NCI-H2107 treated with DMSO at 0.1 percent for 48 hours (cell line): ENCODE results near the gene GGT1.
"Not testable (repeated sequence)": the region's sequence is repeated elsewhere in the genome, so short reads cannot be mapped to it uniquely, and the experiment has no call there.

Experiments
- DNase-seq: peaks from one replicate; lab custom pipeline; 2025; ENCODE audit not compliant: unreplicated experiment; lab: John Stamatoyannopoulos, UW

GGT1 gene

DNA sequence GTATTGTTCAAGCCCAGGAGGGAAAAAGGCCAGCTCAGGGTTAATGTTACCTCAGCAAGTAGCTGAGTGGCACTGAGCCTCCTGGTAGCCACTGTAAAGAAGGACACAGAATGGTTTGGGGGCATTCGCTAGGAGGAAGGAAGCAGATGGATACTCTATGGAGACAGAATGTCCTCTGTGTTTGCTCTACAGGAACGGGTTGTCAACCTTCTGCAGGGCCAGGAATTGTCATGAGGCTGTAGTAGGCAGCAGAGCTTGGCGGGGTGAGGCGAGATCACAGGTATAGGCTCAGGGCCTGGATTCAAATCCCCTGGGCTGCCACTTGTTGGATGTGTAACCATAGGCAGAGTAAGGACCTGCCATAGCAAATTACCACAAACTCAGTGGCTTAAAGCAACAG, 7.1 kb upstream of the GGT1 start:
- no peak for DNase-seq

- DNase-seq: not testable (repeated sequence)
These were observed 5.9 kb upstream of the GGT1 start for GRCh38 chr22:24597076-24597475.

DNA sequence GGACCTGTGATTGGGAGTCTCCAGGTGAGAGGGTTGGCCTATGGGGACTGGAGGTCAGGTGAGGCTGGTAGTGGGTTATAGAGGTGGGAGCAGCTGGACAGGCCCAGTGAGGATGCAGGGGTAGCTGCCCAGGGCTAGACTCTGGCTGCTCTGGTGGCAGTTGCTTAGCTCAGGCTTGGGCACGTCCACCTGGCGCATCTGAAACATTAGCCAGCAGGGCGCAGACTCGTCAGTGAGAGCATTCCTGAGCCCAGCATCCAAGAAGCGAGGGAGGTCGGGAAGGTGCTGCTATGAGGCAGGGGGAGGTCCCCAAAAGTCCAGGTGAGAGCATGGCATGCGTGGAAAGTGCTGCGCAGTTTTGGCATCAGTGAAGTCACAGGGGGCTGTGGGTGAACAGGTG, 3.5 kb upstream of the GGT1 start:
- DNase-seq: no peak

- DNase-seq: not testable (repeated sequence)
These were observed 2.9 kb upstream of the GGT1 start for GRCh38 chr22:24599958-24600715.

- DNase-seq: no peak
These were observed 1.5 kb upstream of the GGT1 start for GRCh38 chr22:24601217-24602104.

DNA sequence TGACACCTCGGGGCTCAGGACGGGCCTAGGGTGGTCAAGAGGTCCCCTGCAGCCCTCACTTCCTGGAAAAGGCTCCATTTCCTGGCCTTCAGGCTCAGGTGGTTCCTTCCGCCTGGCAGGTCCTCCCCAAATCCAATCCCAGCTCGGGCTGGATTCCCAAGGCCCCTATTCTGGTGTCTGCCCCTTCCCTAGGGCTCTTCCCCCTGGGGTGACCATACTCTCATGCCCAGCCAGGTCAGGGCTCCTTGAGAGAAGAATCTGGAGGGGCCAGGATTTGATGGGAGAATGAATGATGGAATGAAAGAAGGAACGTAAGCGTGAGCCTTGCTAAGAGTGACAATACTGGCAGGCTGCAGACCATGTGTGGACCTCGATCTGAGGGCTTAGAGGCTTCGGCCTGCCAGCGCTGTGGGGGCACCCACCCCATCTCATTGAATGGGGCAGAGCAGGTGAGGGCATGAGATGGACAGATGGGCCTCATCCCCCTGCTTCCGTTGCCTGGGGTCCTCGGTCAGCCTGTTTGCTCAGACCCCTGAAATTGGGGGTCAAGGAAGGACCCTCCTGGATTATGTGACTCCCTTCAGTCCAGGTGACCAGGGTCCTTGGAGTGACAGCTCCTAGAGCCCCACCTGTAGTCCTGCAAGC, 766 bp upstream of the GGT1 start:
- DNase-seq: not testable (repeated sequence)

DNA sequence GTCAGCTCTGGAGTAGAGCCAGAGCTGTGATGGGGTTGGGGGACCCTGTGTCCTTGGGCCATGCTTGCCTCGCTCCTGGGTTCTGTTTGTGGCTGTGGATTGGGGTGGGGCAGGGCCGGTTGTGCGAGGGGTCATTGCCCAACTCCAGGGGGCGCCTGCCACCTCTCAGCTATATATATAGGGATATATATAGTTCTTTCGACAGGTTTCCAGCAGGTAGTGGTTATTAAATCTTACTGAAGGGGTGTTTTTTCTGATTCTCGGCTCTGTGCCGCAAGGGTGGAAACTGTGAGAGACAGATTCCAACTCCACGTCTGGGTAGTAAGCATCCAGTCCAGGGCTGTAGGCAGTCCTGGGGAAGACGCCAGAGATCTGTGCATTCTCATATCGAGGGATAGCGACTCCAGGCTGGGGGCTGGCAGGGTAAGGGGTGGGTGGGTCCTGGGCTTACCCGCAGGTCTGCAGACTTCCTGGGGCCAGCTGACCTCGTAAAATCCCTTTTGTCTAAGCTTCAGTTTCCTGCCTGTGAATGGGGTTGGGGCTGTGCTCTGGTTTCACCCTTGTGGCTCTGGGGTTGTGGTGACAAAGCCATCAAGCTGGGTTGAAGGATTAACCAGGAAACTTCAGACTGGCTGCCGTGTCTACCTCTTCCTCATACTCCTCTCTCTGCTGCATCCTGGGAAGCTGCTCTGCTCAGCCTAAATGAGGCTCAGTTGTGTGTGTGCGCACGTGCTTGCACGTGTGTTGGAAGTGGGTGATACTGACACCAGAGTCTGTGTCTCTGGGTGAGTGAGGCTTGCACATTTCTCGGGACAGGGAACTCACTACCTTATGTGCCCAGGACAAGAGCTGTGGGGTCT, 1.0 kb downstream of the GGT1 start:
- not testable (repeated sequence) for DNase-seq

GRCh38 chr22:24606340-24606739, 3.3 kb downstream of the GGT1 start:
- DNase-seq: not testable (repeated sequence)

GRCh38 chr22:24607429-24607983, 4.5 kb downstream of the GGT1 start:
- not testable (repeated sequence) for DNase-seq

DNA sequence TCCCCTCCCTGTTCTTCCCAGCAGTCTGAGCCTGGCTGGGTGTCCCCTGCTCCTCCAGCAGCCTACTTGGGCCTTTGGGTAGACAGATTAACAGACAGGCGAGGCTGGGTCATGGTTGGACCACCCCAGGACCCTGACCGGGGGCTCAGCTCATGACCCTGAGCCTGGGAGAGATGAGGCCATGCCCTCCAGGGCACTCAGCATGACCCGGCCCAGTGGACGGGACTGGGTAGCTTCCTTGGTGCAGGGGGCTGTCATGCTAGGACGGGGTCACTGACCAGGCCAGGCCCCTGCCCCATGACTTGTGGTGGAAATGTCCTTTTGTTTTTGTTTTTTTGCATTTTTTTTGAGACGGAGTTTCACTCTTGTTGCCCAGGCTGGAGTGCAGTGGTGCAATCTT, 5.3 kb downstream of the GGT1 start:
- DNase-seq: not testable (repeated sequence)

GRCh38 chr22:24609888-24610287, 6.9 kb downstream of the GGT1 start:
- DNase-seq: not testable (repeated sequence)

DNA sequence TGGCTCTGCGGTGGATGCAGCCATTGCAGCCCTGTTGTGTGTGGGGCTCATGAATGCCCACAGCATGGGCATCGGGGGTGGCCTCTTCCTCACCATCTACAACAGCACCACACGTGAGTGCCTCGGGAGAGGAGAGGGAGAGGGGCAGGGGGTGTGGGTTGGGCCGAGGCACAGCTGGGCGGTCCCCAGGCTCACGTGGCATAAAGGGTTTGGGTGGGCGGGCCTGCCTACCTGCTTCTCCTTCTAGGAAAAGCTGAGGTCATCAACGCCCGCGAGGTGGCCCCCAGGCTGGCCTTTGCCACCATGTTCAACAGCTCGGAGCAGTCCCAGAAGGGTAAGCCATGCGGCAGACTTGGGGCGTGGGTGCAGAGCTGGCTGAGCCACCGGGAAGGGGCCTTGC, 11.8 kb downstream of the GGT1 start:
- DNase-seq: not testable (repeated sequence)

DNA sequence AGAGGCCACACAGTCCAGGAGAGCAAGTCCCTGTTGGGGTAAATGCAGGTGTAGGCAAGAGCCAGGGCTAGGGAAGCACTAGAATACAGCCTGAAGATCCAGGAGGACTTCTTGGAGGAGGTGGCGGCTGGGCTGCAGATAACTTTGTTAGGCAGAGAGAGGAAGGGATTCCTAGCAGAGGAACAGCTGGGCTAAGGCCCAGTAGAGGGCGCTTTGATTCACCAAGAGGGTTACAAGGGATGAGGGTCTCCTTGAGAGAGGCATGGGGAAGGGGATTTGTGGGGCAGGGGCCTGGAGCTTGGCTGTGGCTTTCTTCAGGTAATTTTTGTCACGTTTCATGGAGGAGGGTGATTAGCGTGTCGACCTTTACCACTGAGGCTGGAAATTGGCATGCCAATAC, 18.3 kb downstream of the GGT1 start:
- DNase-seq: not testable (repeated sequence)

DNA sequence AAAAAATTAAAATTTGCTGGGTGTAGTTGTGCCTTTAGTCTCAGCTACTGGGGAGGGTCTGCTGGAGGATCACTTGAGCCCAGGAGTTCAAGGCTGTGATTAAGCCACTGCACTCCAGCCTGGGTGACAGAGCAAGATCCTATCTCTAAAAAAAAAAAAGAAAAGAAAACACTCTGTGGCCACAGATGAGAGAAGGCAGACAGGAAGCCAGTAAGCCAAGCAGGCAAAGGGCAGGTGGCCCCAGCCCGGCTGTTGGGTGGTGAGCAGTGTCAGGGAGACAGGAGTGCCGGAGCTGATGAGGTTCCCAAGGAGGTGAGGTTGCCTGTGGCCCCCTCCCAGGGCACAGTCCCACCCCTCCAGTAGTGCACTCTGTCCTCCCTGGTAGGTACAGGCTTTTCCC, 19.6 kb downstream of the GGT1 start:
- DNase-seq: not testable (repeated sequence)

- not testable (repeated sequence) for DNase-seq
These were observed 24.9 kb downstream of the GGT1 start for GRCh38 chr22:24627911-24628310.

- not testable (repeated sequence) for DNase-seq
These were observed 26.1 kb downstream of the GGT1 start for GRCh38 chr22:24629069-24629468.

- not testable (repeated sequence) for DNase-seq
These were observed 27.9 kb downstream of the GGT1 start for GRCh38 chr22:24630812-24631427.

- DNase-seq: not testable (repeated sequence)
These were observed 28.6 kb downstream of the GGT1 start for GRCh38 chr22:24631430-24632122.

DNA sequence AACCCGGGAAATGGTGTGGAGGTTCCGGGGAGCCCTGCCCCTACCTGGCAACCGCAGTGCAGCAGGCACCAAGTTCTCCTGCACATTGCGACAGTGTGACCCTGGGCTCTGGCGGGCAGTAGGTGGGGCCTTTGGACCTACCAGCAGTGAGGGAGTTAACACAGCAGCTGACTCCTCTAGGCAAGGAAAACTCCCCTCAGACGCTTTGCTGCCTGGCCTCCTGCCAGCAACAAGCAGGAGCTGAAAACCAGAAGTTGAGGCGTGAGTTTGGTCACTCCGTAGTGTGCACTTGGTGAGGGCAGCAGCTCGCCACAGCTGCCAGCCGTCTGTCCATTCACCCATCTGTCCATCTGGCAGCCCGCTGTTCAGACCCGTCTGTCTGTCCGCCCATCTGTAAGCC, 29.6 kb downstream of the GGT1 start:
- not testable (repeated sequence) for DNase-seq
